Endothelial cell of umbilical vein (primary cell): ENCODE measurements around the gene ATP10B.

ENCODE experiments used
- EZH2 ChIP-seq: IDR thresholded peaks from 2 replicates; pipeline ENCODE4 v1.6.1; 2012; ENCODE audit warnings: borderline replicate concordance, low read depth, mild to moderate bottlenecking, moderate library complexity, low read length, inconsistent platforms; ENCODE audit not compliant: severe bottlenecking
- FOS ChIP-seq: IDR thresholded peaks from 2 replicates; pipeline ENCODE4 v1.6.1; 2011; ENCODE audit warnings: mild to moderate bottlenecking, low read length, moderate library complexity, borderline replicate concordance; ENCODE audit not compliant: insufficient read depth
- MAX ChIP-seq: IDR thresholded peaks from 2 replicates; pipeline ENCODE4 v1.6.1; 2011; ENCODE audit not compliant: insufficient read depth, insufficient read length
- POLR2A ChIP-seq: IDR thresholded peaks from 2 replicates; pipeline ENCODE4 v1.6.1; 2012; ENCODE audit warnings: low read depth, mild to moderate bottlenecking, control low read depth, low read length
- POLR2AphosphoS5 ChIP-seq: IDR thresholded peaks from 2 replicates; pipeline ENCODE4 v1.6.1; 2012; ENCODE audit warnings: low read depth, mild to moderate bottlenecking, control low read depth, low read length, moderate library complexity; ENCODE audit not compliant: insufficient read depth
- TF ChIP-seq, protein P1 (sequence below), 2 donors: IDR thresholded peaks; 1 replicate in 1 of 2; 2 replicates in 1 of 2; pipeline ENCODE4 v1.5.1; 2011; ENCODE audit warnings: low read length in 2 of 2, mild to moderate bottlenecking in 2 of 2, moderate library complexity in 2 of 2, control low read depth in 1 of 2, inconsistent platforms in 1 of 2, low read depth in 1 of 2; ENCODE audit not compliant: insufficient read depth in 1 of 2; ENCODE audit errors: extremely low read depth in 1 of 2

- TF ChIP-seq, protein P1, sequence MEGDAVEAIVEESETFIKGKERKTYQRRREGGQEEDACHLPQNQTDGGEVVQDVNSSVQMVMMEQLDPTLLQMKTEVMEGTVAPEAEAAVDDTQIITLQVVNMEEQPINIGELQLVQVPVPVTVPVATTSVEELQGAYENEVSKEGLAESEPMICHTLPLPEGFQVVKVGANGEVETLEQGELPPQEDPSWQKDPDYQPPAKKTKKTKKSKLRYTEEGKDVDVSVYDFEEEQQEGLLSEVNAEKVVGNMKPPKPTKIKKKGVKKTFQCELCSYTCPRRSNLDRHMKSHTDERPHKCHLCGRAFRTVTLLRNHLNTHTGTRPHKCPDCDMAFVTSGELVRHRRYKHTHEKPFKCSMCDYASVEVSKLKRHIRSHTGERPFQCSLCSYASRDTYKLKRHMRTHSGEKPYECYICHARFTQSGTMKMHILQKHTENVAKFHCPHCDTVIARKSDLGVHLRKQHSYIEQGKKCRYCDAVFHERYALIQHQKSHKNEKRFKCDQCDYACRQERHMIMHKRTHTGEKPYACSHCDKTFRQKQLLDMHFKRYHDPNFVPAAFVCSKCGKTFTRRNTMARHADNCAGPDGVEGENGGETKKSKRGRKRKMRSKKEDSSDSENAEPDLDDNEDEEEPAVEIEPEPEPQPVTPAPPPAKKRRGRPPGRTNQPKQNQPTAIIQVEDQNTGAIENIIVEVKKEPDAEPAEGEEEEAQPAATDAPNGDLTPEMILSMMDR (IDR thresholded peaks at IDR 0.05; ENCODE audit: extremely low read depth in 1 of 2, insufficient read depth in 1 of 2, low read depth in 1 of 2, low read length in 2 of 2) = no peak
- TF ChIP-seq POLR2A = no peak
- TF ChIP-seq EZH2 = no peak
- TF ChIP-seq POLR2AphosphoS5 = no peak
- TF ChIP-seq MAX = no peak
- no peak for TF ChIP-seq FOS
Measured at GRCh38 chr5:160556846-160557245, 295.2 kb downstream of the ATP10B start.
